NCI-H345 treated with DMSO at 0.1 percent for 48 hours (cell line): ENCODE measurements around the gene SPACA5.
"Not testable (repeated sequence)": the region's sequence is repeated elsewhere in the genome, so short reads cannot be mapped to it uniquely, and the experiment has no call there.

Source experiments
- DNase-seq: peaks from one replicate; lab custom pipeline; 2025; ENCODE audit not compliant: unreplicated experiment; lab: John Stamatoyannopoulos, UW

SPACA5 gene

GRCh38 chrX:48006688-48007087, at the start of gene SPACA5:
Gene SPACA5, plus strand, starts transcription at chrX:48006988. Its CDS starts 815 bp downstream, at chrX:48007803.
- DNase-seq: not testable (repeated sequence)

- DNase-seq: not testable (repeated sequence)
These were observed 48.6 kb upstream of the SPACA5 start for GRCh38 chrX:47958206-47958605.

- peak; percentile 5 for DNase-seq
These were observed 47.9 kb upstream of the SPACA5 start for GRCh38 chrX:47958761-47959342.

GRCh38 chrX:47960406-47960805, 46.4 kb upstream of the SPACA5 start:
- DNase-seq: no peak

- DNase-seq: not testable (repeated sequence)
These were observed 45.0 kb upstream of the SPACA5 start for GRCh38 chrX:47961830-47962229.

GRCh38 chrX:47965526-47965925, 41.3 kb upstream of the SPACA5 start:
- not testable (repeated sequence) for DNase-seq

GRCh38 chrX:47973235-47973634, 33.6 kb upstream of the SPACA5 start:
- DNase-seq: no peak

- no peak for DNase-seq
These were observed 30.3 kb upstream of the SPACA5 start for GRCh38 chrX:47976254-47977151.

- no peak for DNase-seq
These were observed 15.3 kb upstream of the SPACA5 start for GRCh38 chrX:47991263-47992094.

- DNase-seq: no peak
These were observed 14.8 kb upstream of the SPACA5 start for GRCh38 chrX:47992095-47992380.

GRCh38 chrX:47992669-47993068, 14.1 kb upstream of the SPACA5 start:
- DNase-seq: no peak

GRCh38 chrX:48001260-48001659, 5.5 kb upstream of the SPACA5 start:
- DNase-seq: no peak

- DNase-seq: no peak
These were observed 4.5 kb upstream of the SPACA5 start for GRCh38 chrX:48002319-48002718.

GRCh38 chrX:48002929-48003328, 3.9 kb upstream of the SPACA5 start:
- DNase-seq: no peak

- DNase-seq: no peak
These were observed 3.4 kb upstream of the SPACA5 start for GRCh38 chrX:48003367-48003757.

GRCh38 chrX:48003758-48004457, 2.9 kb upstream of the SPACA5 start, which contains the start of gene ZNF182:
Gene ZNF182, minus strand, starts transcription at chrX:48003989. Its CDS starts 1,380 bp downstream, at chrX:48002609.
- DNase-seq: peak; percentile 79

- not testable (repeated sequence) for DNase-seq
These were observed 2.7 kb downstream of the SPACA5 start for GRCh38 chrX:48009445-48009960.

- DNase-seq: not testable (repeated sequence)
These were observed 10.0 kb downstream of the SPACA5 start for GRCh38 chrX:48016583-48017310.

GRCh38 chrX:48019892-48020291, 13.1 kb downstream of the SPACA5 start:
- DNase-seq: not testable (repeated sequence)

- not testable (repeated sequence) for DNase-seq
These were observed 13.7 kb downstream of the SPACA5 start for GRCh38 chrX:48020472-48020871.
